ENCODE measurements around the gene RNF44.

DNA sequence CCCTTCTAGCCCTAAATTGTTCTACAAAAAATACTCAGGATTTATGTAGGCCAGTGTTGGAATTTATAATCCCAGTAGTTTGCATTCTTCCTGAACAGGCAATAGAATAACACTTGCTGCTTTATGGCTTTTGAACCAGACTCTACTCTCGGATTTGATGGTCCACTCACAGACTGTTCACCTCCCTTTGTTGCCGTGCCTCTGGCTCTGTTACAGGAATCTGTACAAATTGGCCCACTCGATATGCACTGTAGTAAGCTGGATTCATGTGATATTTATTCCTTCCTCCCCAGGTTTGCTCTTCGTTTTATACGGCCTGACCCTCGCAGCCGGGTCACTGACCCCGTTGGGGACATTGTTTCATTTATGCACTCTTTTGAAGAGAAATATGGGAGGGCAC lies 45.3 kb downstream of the RNF44 start:
- TF ChIP-seq, protein P1, sequence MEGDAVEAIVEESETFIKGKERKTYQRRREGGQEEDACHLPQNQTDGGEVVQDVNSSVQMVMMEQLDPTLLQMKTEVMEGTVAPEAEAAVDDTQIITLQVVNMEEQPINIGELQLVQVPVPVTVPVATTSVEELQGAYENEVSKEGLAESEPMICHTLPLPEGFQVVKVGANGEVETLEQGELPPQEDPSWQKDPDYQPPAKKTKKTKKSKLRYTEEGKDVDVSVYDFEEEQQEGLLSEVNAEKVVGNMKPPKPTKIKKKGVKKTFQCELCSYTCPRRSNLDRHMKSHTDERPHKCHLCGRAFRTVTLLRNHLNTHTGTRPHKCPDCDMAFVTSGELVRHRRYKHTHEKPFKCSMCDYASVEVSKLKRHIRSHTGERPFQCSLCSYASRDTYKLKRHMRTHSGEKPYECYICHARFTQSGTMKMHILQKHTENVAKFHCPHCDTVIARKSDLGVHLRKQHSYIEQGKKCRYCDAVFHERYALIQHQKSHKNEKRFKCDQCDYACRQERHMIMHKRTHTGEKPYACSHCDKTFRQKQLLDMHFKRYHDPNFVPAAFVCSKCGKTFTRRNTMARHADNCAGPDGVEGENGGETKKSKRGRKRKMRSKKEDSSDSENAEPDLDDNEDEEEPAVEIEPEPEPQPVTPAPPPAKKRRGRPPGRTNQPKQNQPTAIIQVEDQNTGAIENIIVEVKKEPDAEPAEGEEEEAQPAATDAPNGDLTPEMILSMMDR (IDR thresholded peaks at IDR 0.05; ENCODE audit: low read depth, low read length, missing input control) = no peak
- TF ChIP-seq JUND (IDR thresholded peaks at IDR 0.05) (no peak), TAF1 (conservative IDR thresholded peaks at IDR 0.05) (no peak), YY1 (IDR thresholded peaks at IDR 0.05) (no peak), RAD21 (IDR thresholded peaks at IDR 0.05) (no peak), RXRA (IDR thresholded peaks at IDR 0.05) (no peak), EGR1 (IDR thresholded peaks at IDR 0.05; ENCODE audit: low read depth in 2 of 2) (no peak), GABPA (IDR thresholded peaks at IDR 0.05 in 1 of 2, conservative IDR thresholded peaks at IDR 0.05 in 1 of 2) (no peak)
- TF ChIP-seq, protein P2, sequence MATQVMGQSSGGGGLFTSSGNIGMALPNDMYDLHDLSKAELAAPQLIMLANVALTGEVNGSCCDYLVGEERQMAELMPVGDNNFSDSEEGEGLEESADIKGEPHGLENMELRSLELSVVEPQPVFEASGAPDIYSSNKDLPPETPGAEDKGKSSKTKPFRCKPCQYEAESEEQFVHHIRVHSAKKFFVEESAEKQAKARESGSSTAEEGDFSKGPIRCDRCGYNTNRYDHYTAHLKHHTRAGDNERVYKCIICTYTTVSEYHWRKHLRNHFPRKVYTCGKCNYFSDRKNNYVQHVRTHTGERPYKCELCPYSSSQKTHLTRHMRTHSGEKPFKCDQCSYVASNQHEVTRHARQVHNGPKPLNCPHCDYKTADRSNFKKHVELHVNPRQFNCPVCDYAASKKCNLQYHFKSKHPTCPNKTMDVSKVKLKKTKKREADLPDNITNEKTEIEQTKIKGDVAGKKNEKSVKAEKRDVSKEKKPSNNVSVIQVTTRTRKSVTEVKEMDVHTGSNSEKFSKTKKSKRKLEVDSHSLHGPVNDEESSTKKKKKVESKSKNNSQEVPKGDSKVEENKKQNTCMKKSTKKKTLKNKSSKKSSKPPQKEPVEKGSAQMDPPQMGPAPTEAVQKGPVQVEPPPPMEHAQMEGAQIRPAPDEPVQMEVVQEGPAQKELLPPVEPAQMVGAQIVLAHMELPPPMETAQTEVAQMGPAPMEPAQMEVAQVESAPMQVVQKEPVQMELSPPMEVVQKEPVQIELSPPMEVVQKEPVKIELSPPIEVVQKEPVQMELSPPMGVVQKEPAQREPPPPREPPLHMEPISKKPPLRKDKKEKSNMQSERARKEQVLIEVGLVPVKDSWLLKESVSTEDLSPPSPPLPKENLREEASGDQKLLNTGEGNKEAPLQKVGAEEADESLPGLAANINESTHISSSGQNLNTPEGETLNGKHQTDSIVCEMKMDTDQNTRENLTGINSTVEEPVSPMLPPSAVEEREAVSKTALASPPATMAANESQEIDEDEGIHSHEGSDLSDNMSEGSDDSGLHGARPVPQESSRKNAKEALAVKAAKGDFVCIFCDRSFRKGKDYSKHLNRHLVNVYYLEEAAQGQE (IDR thresholded peaks at IDR 0.05) = no peak
- TF ChIP-seq, protein P3, sequence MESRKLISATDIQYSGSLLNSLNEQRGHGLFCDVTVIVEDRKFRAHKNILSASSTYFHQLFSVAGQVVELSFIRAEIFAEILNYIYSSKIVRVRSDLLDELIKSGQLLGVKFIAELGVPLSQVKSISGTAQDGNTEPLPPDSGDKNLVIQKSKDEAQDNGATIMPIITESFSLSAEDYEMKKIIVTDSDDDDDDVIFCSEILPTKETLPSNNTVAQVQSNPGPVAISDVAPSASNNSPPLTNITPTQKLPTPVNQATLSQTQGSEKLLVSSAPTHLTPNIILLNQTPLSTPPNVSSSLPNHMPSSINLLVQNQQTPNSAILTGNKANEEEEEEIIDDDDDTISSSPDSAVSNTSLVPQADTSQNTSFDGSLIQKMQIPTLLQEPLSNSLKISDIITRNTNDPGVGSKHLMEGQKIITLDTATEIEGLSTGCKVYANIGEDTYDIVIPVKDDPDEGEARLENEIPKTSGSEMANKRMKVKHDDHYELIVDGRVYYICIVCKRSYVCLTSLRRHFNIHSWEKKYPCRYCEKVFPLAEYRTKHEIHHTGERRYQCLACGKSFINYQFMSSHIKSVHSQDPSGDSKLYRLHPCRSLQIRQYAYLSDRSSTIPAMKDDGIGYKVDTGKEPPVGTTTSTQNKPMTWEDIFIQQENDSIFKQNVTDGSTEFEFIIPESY (IDR thresholded peaks at IDR 0.05) = no peak
- TF ChIP-seq, protein P4, sequence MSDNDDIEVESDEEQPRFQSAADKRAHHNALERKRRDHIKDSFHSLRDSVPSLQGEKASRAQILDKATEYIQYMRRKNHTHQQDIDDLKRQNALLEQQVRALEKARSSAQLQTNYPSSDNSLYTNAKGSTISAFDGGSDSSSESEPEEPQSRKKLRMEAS (IDR thresholded peaks at IDR 0.05) = no peak

All from liver (tissue), 3 donors.